DOHH2 (cell line): ENCODE results near the gene RPL21.

ENCODE experiments used
- CTCF ChIP-seq: fragments of 200-600 bp; sonication (generic); IDR thresholded peaks from one replicate; pipeline ENCODE4 v1.5.1; 2014; ENCODE audit warnings: antibody characterized with exemption, mild to moderate bottlenecking, low read depth, low read length; ENCODE audit not compliant: poor library complexity, severe bottlenecking
- EZH2phosphoT487 ChIP-seq: fragments of 200-600 bp; sonication (generic); IDR thresholded peaks from 2 replicates; pipeline ENCODE4 v1.6.1; 2017; ENCODE audit warnings: borderline replicate concordance, mild to moderate bottlenecking, antibody characterized with exemption, low read length, moderate library complexity, mixed read lengths

DNA sequence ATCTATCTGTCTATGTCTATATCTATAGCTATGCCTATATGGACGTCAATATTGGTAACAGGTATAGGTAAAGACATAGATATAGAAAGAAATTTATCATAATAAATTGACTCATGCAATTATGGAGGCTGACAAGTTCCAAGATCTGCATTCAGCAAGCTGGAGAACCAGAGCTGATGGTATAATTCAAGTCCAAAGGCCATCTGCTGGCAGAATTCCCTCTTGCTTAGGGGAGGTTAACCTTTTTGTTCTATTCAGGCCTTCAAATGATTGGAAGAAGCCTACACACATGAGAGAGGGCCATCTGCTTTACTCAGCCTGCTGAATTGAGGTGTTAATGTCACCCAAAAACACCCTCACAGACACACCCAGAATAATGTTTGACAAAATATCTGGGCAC lies 30.1 kb downstream of the RPL21 start:
- TF ChIP-seq CTCF (no peak), EZH2phosphoT487 (no peak)
